NB4 (cell line): Measurements from ENCODE around the gene GDPD5.

Source experiments
- POLR2A ChIP-seq: IDR thresholded peaks from 2 replicates; pipeline ENCODE4 v1.6.1; 2011; ENCODE audit warnings: mild to moderate bottlenecking; ENCODE audit not compliant: insufficient read length; ENCODE audit errors: extremely low read depth
- TF ChIP-seq, protein P1 (sequence below): IDR thresholded peaks from one replicate; pipeline ENCODE4 v1.5.1; 2012; ENCODE audit warnings: low read depth, low read length

DNA sequence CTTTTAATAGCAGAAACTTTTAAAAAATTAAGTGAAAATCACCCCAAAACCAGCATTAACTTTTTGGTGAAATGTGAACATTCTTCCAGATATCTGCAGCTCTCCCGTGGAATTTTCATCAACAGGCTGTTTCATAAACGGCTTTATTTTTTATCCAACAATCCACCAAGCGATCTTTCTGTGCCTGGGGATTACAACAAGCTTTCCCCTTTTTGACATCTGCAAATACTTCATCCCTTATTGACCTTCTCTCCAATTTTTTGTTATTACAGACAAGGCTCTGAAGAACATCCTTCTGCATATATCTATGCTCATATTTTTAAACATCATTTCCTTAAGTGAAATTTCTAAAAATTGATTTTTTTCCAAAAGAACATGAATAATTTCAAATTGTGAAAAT is 30.5 kb upstream of the GDPD5 start:
- no peak for TF ChIP-seq POLR2A
- TF ChIP-seq, protein P1, sequence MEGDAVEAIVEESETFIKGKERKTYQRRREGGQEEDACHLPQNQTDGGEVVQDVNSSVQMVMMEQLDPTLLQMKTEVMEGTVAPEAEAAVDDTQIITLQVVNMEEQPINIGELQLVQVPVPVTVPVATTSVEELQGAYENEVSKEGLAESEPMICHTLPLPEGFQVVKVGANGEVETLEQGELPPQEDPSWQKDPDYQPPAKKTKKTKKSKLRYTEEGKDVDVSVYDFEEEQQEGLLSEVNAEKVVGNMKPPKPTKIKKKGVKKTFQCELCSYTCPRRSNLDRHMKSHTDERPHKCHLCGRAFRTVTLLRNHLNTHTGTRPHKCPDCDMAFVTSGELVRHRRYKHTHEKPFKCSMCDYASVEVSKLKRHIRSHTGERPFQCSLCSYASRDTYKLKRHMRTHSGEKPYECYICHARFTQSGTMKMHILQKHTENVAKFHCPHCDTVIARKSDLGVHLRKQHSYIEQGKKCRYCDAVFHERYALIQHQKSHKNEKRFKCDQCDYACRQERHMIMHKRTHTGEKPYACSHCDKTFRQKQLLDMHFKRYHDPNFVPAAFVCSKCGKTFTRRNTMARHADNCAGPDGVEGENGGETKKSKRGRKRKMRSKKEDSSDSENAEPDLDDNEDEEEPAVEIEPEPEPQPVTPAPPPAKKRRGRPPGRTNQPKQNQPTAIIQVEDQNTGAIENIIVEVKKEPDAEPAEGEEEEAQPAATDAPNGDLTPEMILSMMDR, result no peak
